ENCODE measurements around the gene PRND. TPM values are rescaled to one million over a fixed set of nuclear protein-coding genes. Genes with fewer than 3 reads are reported as not detected.

PRND gene
- total and polyA plus RNA-seq, 2 experiments from 2014 or later = 0.10 TPM; not detected in 1

DNA sequence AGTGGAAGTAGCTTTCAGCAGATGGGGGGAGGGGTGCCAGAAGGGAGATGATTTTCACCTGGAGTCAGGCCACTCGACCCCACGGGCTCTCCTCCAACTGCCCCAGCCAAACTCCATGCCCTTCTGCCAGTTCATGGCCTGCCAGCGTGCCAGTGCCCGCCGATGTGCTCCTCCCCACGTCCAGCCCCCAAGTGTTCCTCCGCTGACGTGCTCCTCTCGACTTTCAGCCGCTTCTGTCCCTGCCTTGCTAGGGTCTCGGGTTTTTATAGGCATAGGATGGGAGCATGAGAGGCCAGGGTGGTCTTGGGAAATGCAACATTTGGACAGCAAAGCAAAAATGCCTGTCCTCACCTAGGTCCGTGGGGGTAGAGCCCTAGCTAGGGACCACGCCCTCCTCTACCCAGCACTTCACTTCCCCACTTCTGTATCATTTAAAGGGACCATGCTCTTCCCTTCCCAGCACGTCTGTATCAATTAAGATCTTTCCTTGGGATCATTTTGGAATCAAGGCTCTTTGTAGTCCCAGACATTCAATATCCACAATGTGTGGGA lies 54.4 kb downstream of the PRND start:
- Mint-ChIP-seq H3K4me3 (no peak overlapping the region), H3K9me3 (peaks cover 18% of the 10 kb centered on the region), H3K36me3 (ENCODE audit: low read depth) (peaks cover 8% of the 10 kb centered on the region; the same call in 2 of the 3 replicates), H3K27ac (no peak overlapping the region), H3K27me3 (ENCODE audit: insufficient read depth, low read depth, poor library complexity) (peaks cover 3% of the 10 kb centered on the region), H3K4me1 (no peaks in the 10 kb centered on the region)
- no peaks in the 10 kb centered on the region for H3K4me1 ChIP-seq (ENCODE audit: insufficient read depth)
- H3K27me3 ChIP-seq (ENCODE audit: insufficient read depth) = no peaks in the 10 kb centered on the region
- no peak overlapping the region for H2AFZ ChIP-seq
- H3F3A ChIP-seq (replicated peaks; ENCODE audit: low read depth) = no peaks in the 10 kb centered on the region
- H3K79me2 ChIP-seq (replicated peaks; ENCODE audit: insufficient read depth) = no peaks in the 10 kb centered on the region
- TF ChIP-seq, protein P1, sequence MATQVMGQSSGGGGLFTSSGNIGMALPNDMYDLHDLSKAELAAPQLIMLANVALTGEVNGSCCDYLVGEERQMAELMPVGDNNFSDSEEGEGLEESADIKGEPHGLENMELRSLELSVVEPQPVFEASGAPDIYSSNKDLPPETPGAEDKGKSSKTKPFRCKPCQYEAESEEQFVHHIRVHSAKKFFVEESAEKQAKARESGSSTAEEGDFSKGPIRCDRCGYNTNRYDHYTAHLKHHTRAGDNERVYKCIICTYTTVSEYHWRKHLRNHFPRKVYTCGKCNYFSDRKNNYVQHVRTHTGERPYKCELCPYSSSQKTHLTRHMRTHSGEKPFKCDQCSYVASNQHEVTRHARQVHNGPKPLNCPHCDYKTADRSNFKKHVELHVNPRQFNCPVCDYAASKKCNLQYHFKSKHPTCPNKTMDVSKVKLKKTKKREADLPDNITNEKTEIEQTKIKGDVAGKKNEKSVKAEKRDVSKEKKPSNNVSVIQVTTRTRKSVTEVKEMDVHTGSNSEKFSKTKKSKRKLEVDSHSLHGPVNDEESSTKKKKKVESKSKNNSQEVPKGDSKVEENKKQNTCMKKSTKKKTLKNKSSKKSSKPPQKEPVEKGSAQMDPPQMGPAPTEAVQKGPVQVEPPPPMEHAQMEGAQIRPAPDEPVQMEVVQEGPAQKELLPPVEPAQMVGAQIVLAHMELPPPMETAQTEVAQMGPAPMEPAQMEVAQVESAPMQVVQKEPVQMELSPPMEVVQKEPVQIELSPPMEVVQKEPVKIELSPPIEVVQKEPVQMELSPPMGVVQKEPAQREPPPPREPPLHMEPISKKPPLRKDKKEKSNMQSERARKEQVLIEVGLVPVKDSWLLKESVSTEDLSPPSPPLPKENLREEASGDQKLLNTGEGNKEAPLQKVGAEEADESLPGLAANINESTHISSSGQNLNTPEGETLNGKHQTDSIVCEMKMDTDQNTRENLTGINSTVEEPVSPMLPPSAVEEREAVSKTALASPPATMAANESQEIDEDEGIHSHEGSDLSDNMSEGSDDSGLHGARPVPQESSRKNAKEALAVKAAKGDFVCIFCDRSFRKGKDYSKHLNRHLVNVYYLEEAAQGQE (IDR thresholded peaks at IDR 0.05; ENCODE audit: unreplicated experiment) = no peak
- TF ChIP-seq ZNF114 (CRISPR knock-in tag; IDR thresholded peaks at IDR 0.05) = no peak
- TF ChIP-seq EZH2phosphoT487 (IDR thresholded peaks at IDR 0.05; ENCODE audit: unreplicated experiment) = no peak
- TF ChIP-seq POLR2AphosphoS5 (IDR thresholded peaks at IDR 0.05; ENCODE audit: low read depth) = no peak
- no peak for TF ChIP-seq EZH2 (IDR thresholded peaks at IDR 0.05; ENCODE audit: low read depth, unreplicated experiment)
- TF ChIP-seq ETS1 (IDR thresholded peaks at IDR 0.05) = no peak
- no peak for TF ChIP-seq STAT1 (IDR thresholded peaks at IDR 0.05; ENCODE audit: unreplicated experiment)
- no peak for TF ChIP-seq NANOG (IDR thresholded peaks at IDR 0.05; ENCODE audit: borderline replicate concordance)
- TF ChIP-seq CREB1 (CRISPR knock-in tag; IDR thresholded peaks at IDR 0.05; ENCODE audit: low read depth) = no peak
- TF ChIP-seq, protein P2, sequence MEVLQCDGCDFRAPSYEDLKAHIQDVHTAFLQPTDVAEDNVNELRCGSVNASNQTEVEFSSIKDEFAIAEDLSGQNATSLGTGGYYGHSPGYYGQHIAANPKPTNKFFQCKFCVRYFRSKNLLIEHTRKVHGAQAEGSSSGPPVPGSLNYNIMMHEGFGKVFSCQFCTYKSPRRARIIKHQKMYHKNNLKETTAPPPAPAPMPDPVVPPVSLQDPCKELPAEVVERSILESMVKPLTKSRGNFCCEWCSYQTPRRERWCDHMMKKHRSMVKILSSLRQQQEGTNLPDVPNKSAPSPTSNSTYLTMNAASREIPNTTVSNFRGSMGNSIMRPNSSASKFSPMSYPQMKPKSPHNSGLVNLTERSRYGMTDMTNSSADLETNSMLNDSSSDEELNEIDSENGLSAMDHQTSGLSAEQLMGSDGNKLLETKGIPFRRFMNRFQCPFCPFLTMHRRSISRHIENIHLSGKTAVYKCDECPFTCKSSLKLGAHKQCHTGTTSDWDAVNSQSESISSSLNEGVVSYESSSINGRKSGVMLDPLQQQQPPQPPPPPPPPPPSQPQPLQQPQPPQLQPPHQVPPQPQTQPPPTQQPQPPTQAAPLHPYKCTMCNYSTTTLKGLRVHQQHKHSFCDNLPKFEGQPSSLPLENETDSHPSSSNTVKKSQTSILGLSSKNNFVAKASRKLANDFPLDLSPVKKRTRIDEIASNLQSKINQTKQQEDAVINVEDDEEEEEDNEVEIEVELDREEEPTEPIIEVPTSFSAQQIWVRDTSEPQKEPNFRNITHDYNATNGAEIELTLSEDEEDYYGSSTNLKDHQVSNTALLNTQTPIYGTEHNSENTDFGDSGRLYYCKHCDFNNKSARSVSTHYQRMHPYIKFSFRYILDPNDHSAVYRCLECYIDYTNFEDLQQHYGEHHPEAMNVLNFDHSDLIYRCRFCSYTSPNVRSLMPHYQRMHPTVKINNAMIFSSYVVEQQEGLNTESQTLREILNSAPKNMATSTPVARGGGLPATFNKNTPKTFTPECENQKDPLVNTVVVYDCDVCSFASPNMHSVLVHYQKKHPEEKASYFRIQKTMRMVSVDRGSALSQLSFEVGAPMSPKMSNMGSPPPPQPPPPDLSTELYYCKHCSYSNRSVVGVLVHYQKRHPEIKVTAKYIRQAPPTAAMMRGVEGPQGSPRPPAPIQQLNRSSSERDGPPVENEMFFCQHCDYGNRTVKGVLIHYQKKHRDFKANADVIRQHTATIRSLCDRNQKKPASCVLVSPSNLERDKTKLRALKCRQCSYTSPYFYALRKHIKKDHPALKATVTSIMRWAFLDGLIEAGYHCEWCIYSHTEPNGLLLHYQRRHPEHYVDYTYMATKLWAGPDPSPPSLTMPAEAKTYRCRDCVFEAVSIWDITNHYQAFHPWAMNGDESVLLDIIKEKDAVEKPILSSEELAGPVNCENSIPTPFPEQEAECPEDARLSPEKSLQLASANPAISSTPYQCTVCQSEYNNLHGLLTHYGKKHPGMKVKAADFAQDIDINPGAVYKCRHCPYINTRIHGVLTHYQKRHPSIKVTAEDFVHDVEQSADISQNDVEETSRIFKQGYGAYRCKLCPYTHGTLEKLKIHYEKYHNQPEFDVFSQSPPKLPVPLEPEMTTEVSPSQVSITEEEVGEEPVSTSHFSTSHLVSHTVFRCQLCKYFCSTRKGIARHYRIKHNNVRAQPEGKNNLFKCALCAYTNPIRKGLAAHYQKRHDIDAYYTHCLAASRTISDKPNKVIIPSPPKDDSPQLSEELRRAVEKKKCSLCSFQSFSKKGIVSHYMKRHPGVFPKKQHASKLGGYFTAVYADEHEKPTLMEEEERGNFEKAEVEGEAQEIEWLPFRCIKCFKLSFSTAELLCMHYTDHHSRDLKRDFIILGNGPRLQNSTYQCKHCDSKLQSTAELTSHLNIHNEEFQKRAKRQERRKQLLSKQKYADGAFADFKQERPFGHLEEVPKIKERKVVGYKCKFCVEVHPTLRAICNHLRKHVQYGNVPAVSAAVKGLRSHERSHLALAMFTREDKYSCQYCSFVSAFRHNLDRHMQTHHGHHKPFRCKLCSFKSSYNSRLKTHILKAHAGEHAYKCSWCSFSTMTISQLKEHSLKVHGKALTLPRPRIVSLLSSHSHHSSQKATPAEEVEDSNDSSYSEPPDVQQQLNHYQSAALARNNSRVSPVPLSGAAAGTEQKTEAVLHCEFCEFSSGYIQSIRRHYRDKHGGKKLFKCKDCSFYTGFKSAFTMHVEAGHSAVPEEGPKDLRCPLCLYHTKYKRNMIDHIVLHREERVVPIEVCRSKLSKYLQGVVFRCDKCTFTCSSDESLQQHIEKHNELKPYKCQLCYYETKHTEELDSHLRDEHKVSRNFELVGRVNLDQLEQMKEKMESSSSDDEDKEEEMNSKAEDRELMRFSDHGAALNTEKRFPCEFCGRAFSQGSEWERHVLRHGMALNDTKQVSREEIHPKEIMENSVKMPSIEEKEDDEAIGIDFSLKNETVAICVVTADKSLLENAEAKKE (CRISPR knock-in tag; IDR thresholded peaks at IDR 0.05) = no peak
- H3K9me2 ChIP-seq (ENCODE audit: insufficient read depth) = no peaks in the 10 kb centered on the region
- H3K4me2 ChIP-seq = no peak overlapping the region
- ATAC-seq (no peak), DNase-seq (ENCODE audit: low spot score) (no peak)
- H4K20me1 ChIP-seq (replicated peaks; ENCODE audit: insufficient read depth) = no peaks in the 10 kb centered on the region; the same call in 1 of the 2 replicates
- H3K36me3 ChIP-seq (ENCODE audit: insufficient read depth) = no peaks in the 10 kb centered on the region
- H3K4me3 ChIP-seq = no peak overlapping the region
- H3K27ac ChIP-seq (ENCODE audit: low read depth) = no peak overlapping the region
